SK-N-MC (cell line): ENCODE measurements around the gene SLC9A4.
"Not testable (repeated sequence)": the region's sequence is repeated elsewhere in the genome, so short reads cannot be mapped to it uniquely, and the experiment has no call there.

Source experiments
- DNase-seq: peaks from one replicate; pipeline ENCODE4 v3.0.0-alpha.2; 2011; ENCODE audit warnings: low read depth, low spot score
- H3K27ac ChIP-seq: fragments of 200-600 bp; sonication (generic); 2 replicates; pipeline ENCODE4 v1.5.1; 2016; ENCODE audit warnings: mixed run types
- H3K36me3 ChIP-seq: fragments of 200-600 bp; sonication (generic); 2 replicates; pipeline ENCODE4 v1.6.1; 2017; ENCODE audit warnings: antibody characterized with exemption, low read length, mixed read lengths; ENCODE audit not compliant: insufficient read depth
- H3K4me3 ChIP-seq: fragments of 200-600 bp; sonication (generic); 2 replicates; pipeline ENCODE4 v1.5.1; 2016
- H3K9ac ChIP-seq: fragments of 200-600 bp; sonication (generic); 2 replicates; pipeline ENCODE4 v1.8.0; 2017; ENCODE audit warnings: mixed run types, mixed read lengths; ENCODE audit not compliant: insufficient read length
- H3K9me3 ChIP-seq: fragments of 200-600 bp; sonication (generic); 2 replicates; pipeline ENCODE4 v1.6.1; 2017; ENCODE audit warnings: low read depth, mild to moderate bottlenecking, antibody characterized with exemption, low read length, moderate library complexity, mixed read lengths
- EZH2 ChIP-seq: fragments of 200-600 bp; sonication (generic); IDR thresholded peaks from one replicate; pipeline ENCODE4 v1.6.1; 2017; ENCODE audit warnings: antibody characterized with exemption
- FOXP2 ChIP-seq: optimal IDR thresholded peaks from 2 replicates; pipeline ENCODE3; 2011; ENCODE audit warnings: mild to moderate bottlenecking, moderate library complexity; ENCODE audit not compliant: insufficient read depth; ENCODE audit errors: extremely low read length, control extremely low read depth
- POLR2AphosphoS5 ChIP-seq: IDR thresholded peaks from 2 replicates; pipeline ENCODE4 v1.6.1; 2012; ENCODE audit warnings: mild to moderate bottlenecking, low read depth, low read length, borderline replicate concordance

Gene SLC9A4

DNA sequence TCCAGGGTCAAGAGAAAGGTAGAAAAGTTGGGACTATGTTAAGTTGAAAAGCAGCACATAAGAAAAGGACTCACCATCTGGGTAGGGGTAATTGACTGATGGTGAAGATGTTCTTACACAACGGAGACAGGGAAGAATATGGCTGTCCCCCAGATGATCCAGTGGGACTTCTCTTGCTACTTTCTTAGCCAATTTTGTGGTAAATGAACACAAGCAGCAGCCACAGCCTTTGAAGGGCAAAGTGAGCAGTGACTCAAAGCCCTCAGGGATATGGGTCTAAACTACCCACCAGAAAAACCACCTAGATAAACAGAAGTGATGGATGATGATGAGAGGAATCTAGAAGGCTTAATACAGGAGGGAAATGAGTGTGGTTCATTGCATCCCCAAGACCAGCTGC is 80.6 kb downstream of the SLC9A4 start:
- Histone ChIP-seq H3K9ac (no peak overlapping the region), H3K27ac (no peak overlapping the region), H3K36me3 (no peaks in the 10 kb centered on the region), H3K9me3 (no peaks in the 10 kb centered on the region), H3K4me3 (no peak overlapping the region)
- DNase-seq: no peak
- TF ChIP-seq EZH2 (no peak), FOXP2 (no peak), POLR2AphosphoS5 (no peak)

DNA sequence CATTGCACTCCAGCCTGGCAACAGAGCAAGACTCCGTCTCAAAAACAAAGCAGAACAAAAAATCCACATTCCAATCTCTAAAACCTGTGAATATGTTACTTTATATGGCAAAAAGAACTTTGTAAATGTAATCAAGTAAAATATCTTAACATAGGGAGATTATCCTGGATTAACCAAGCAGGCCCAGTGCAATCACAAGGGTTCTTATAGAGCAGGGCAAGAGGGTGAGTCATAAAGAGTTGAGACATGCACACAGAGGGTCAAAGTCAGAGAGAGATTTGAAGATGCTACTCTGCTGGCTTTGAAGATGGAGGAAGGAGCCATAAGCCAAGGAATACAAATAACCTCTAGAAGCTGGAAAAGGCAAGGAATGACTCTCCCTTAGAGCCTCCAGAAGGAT is 85.4 kb downstream of the SLC9A4 start:
- Histone ChIP-seq H3K4me3 (no peak overlapping the region), H3K9ac (no peak overlapping the region), H3K9me3 (no peaks in the 10 kb centered on the region), H3K27ac (no peak overlapping the region), H3K36me3 (no peaks in the 10 kb centered on the region)
- DNase-seq: no peak
- no peak for TF ChIP-seq EZH2

DNA sequence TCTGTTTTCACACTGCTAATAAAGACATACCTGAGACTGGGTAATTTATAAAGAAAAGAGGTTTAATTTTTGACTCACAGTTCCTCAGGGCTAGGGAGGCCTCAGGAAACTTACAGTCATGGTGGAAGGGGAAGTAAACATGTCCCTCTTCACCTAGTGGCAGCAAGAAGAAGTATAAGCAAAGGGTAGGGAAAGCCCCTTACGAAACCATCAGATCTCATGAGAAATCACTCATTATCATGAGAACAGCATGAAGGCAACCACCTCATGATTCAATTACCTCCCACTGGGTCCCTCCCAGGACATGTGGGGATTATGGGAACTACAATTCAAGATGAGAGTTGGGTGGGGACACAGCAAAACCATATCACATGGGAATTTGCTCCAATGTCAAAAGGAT is 89.5 kb downstream of the SLC9A4 start:
- DNase-seq, H3K27ac ChIP-seq, H3K9me3 ChIP-seq, H3K36me3 ChIP-seq, H3K9ac ChIP-seq, H3K4me3 ChIP-seq: not testable (repeated sequence)

DNA sequence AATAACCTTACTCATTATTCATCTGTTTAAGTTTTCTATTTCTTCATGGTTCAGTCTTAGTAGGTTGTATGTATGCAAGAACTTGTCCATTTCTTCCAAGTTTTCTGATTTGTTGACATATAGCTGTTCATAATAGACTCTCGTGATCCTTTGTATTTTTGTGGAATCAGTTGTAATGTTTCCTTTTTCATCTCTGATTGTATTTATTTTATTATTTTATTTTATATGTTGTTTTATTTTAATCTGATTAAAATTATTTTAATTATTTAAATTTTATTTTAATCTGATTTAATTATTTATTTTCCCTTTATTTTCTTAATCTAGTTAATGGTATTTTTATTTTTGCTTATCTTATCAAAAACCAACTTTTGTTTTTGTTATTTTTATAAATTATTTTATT is 102.9 kb downstream of the SLC9A4 start:
- H3K9me3 ChIP-seq: no peaks in the 10 kb centered on the region
- H3K9ac ChIP-seq: no peak overlapping the region
- no peak for DNase-seq

DNA sequence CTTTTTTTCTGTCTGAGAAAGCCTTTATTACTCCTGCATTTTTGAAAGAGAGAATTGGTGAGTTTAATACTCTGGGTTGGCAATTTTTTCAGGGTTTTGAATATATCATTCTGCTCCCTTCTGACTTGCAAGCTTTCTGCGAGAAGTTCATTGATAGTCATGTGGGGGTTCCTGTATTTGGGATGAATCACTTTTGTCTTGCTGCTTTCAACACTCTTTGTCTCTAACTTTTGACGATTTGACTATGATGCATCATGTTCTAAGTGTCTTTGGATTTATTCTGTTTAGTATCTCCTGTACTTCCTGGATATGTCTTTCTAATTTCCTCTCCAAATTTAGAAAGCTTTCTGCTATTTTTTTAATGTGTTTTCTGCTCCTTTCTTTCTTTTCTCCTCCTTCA is 105.3 kb downstream of the SLC9A4 start:
- TF ChIP-seq FOXP2: no peak
- TF ChIP-seq EZH2: no peak
- TF ChIP-seq POLR2AphosphoS5: no peak
- DNase-seq: no peak
- Histone ChIP-seq H3K36me3 (no peaks in the 10 kb centered on the region), H3K9ac (no peak overlapping the region), H3K4me3 (no peak overlapping the region), H3K9me3 (no peaks in the 10 kb centered on the region), H3K27ac (no peak overlapping the region)

More for the DNA sequence above, 102.9 kb downstream of the SLC9A4 start:
- Histone ChIP-seq H3K27ac (no peak overlapping the region), H3K36me3 (no peaks in the 10 kb centered on the region), H3K4me3 (no peak overlapping the region)
- TF ChIP-seq FOXP2: no peak
- no peak for TF ChIP-seq POLR2AphosphoS5
- TF ChIP-seq EZH2: no peak

DNA sequence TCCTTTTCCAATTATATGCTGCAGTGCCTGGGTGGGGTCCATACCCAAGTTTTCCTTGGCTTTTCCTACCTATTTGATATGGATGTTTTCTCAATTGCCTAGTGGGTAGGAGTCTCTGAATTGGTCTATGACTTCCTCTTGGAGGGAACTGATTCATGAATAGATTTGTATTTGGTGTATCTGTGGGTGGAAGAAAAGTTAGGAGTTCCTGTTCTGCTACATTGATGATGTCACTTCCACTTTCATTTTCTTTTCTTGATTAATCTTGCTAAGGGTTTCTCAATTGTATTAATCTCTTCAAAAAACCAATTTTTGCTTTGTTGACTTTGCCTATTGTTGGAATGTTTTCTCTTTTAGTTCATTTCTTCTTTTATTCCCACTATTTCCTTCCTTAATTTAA is 108.9 kb downstream of the SLC9A4 start:
- no peak for DNase-seq
- TF ChIP-seq POLR2AphosphoS5 (no peak), EZH2 (no peak), FOXP2 (no peak)
- Histone ChIP-seq H3K9me3 (no peaks in the 10 kb centered on the region), H3K9ac (no peak overlapping the region), H3K27ac (no peak overlapping the region), H3K4me3 (no peak overlapping the region), H3K36me3 (no peaks in the 10 kb centered on the region)

DNA sequence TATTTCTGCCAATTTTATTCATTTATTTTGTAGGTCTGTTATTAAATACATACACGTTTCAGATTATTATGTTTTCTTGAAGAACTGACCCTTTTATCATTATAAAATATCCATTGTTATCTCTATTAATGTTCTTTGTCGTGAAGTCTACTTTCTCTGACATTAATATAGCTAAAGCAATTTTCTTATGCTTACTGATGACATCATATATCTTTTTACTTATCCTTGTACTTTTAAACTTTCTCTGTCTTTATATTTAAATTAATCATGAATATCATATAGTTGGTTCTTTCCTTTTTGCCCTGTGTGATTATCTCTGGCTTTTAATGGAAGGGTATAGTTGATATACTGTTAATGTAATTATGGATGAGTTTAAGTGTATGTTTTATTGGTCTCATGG is 109.8 kb downstream of the SLC9A4 start:
- Histone ChIP-seq H3K27ac (no peak overlapping the region), H3K9me3 (no peaks in the 10 kb centered on the region), H3K9ac (no peak overlapping the region), H3K36me3 (no peaks in the 10 kb centered on the region), H3K4me3 (no peak overlapping the region)
- no peak for TF ChIP-seq FOXP2
- TF ChIP-seq POLR2AphosphoS5: no peak
- no peak for TF ChIP-seq EZH2
- no peak for DNase-seq
